Measurements from ENCODE around the gene CAB39. TPM values are rescaled to one million over a fixed set of nuclear protein-coding genes. Genes with fewer than 3 reads are reported as not detected.

CAB39 gene
- total and polyA plus RNA-seq, 2 of the 8 experiments (the other 6 are each of a cell fraction or from before 2014, with no cell fraction given): 16.4 to 50.5 TPM

GRCh38 chr2:230692760-230693159 lies 19.9 kb upstream of the CAB39 start (continued):
- TF ChIP-seq RXRA (IDR thresholded peaks at IDR 0.05; ENCODE audit: insufficient read depth, low read depth, low read length): no peak
- TF ChIP-seq SRF (IDR thresholded peaks at IDR 0.05; ENCODE audit: low read depth, low read length): no peak

Data from H1 (cell line).